Esophagus muscularis mucosa (tissue), 4 donors: Measurements from ENCODE around the gene HCK. TPM values are rescaled to one million over a fixed set of nuclear protein-coding genes. Genes with fewer than 3 reads are reported as not detected.

ENCODE experiments used
- DNase-seq: peaks from one replicate; pipeline ENCODE4 v3.0.0-alpha.2; 2017; ENCODE audit errors: extremely low spot score
- H3K27ac ChIP-seq, 4 donors: fragments of 200-600 bp; sonication (generic); replicated peaks in 1 of 4; 1 replicate in 3 of 4; 2 replicates in 1 of 4; pipeline ENCODE4 v1.5.1; 2016 to 2019; ENCODE audit warnings: mild to moderate bottlenecking in 1 of 4
- H3K27me3 ChIP-seq, 4 donors: fragments of 200-600 bp; sonication (generic); one replicate each; pipeline versions ENCODE4 v1.5.1 to v1.6.0; 2016 to 2019
- H3K36me3 ChIP-seq, 4 donors: fragments of 200-600 bp; sonication (generic); one replicate each; pipeline ENCODE4 v1.5.1; 2016 to 2019
- H3K4me1 ChIP-seq, 4 donors: fragments of 200-600 bp; sonication (generic); one replicate each; pipeline ENCODE4 v1.5.1; 2016 to 2019
- H3K4me3 ChIP-seq, 4 donors: fragments of 200-600 bp; sonication (generic); 1 replicate in 2 of 4; 2 replicates in 2 of 4; pipeline ENCODE4 v1.5.1; 2016 to 2019; ENCODE audit warnings: mild to moderate bottlenecking in 4 of 4, moderate library complexity in 1 of 4
- H3K9me3 ChIP-seq, 4 donors: fragments of 200-600 bp; sonication (generic); 1 replicate in 3 of 4; 2 replicates in 1 of 4; pipeline ENCODE4 v1.5.1; 2016 to 2019
- CTCF ChIP-seq, 3 experiments: fragments of 200-600 bp in 2 of 3; fragments of 450-650 bp in 1 of 3; sonication (generic) in 2 of 3; IDR thresholded peaks; one replicate each; pipeline ENCODE4 v1.5.1; 2017 to 2019; ENCODE audit warnings: antibody characterized with exemption in 3 of 3, mild to moderate bottlenecking in 2 of 3, moderate library complexity in 1 of 3
- EP300 ChIP-seq: sonication (generic); formaldehyde crosslinking; IDR thresholded peaks from one replicate; pipeline ENCODE4 v1.6.1; 2017; ENCODE audit warnings: antibody characterized with exemption
- POLR2A ChIP-seq: fragments of 450-650 bp; IDR thresholded peaks from one replicate; pipeline ENCODE4 v1.6.1; 2017; ENCODE audit warnings: antibody characterized with exemption, moderate library complexity, mild to moderate bottlenecking, low read depth
- POLR2AphosphoS5 ChIP-seq, 2 donors: sonication (generic); formaldehyde crosslinking; IDR thresholded peaks; one replicate each; pipeline ENCODE4 v1.6.1; 2017; ENCODE audit warnings: antibody characterized with exemption in 2 of 2
- WGBS: methylation state at CpG from one replicate; pipeline ENCODE4 v1.1.5; 2018; 5-methylcytosine and 5-hydroxymethylcytosine counted together
- intact Hi-C: fragments of 100-400 bp; cut with DNase I; formaldehyde crosslinking; loops from one replicate; pipeline ENCODE4 v1.15.1; 2023
- total RNA-seq, 4 donors: library from RNA; depleted of rRNA; stranded (reverse); fragments of >200 nt; gene quantifications; one replicate each; pipeline versions ENCODE4 v1.1.0 to v1.2.1, GENCODE V29; 2016

The HCK gene
- total RNA-seq, 4 donors from 2014 or later = 7.8 to 36.6 (median 11.4) TPM

GRCh38 chr20:32142088-32142487, 90.0 kb downstream of the HCK start:
- TF ChIP-seq POLR2AphosphoS5 (IDR thresholded peaks at IDR 0.05) (no peak), EP300 (no peak), POLR2A (no peak)
- intact Hi-C loops = no loop called here
- peaks cover 77 to 99% (median 97%) of the 10 kb centered on the region in 4 donors for H3K36me3 ChIP-seq
- H3K27ac ChIP-seq = no peak overlapping the region
- H3K27me3 ChIP-seq = no peaks in the 10 kb centered on the region
- 91% methylated on average over 5 of the region's 5 CpGs for WGBS
- no peak overlapping the region for H3K4me3 ChIP-seq
- DNase-seq = no peak
- H3K4me1 ChIP-seq = no peaks in the 10 kb centered on the region
- H3K9me3 ChIP-seq = no peaks in the 10 kb centered on the region

GRCh38 chr20:32142991-32143390, 90.9 kb downstream of the HCK start:
- intact Hi-C loops = no loop called here
- peaks cover 81 to 99% (median 96%) of the 10 kb centered on the region in 4 donors for H3K36me3 ChIP-seq
- H3K27me3 ChIP-seq = no peaks in the 10 kb centered on the region
- no peaks in the 10 kb centered on the region for H3K9me3 ChIP-seq
- no peak for DNase-seq
- WGBS = 97% methylated on average over 6 of the region's 15 CpGs
- no peak for TF ChIP-seq POLR2A
- no peak for TF ChIP-seq POLR2AphosphoS5 (IDR thresholded peaks at IDR 0.05)
- no peak for TF ChIP-seq EP300
- no peak for TF ChIP-seq CTCF (IDR thresholded peaks at IDR 0.05)
- no peak overlapping the region for H3K4me3 ChIP-seq
- no peak overlapping the region for H3K27ac ChIP-seq
- H3K4me1 ChIP-seq = no peaks in the 10 kb centered on the region

GRCh38 chr20:32144898-32145662, 93.0 kb downstream of the HCK start:
- DNase-seq = no peak
- no peak overlapping the region for H3K4me3 ChIP-seq
- TF ChIP-seq POLR2A (no peak), POLR2AphosphoS5 (IDR thresholded peaks at IDR 0.05) (no peak), CTCF (IDR thresholded peaks at IDR 0.05) (no peak), EP300 (no peak)
- H3K27me3 ChIP-seq = no peaks in the 10 kb centered on the region
- no peaks in the 10 kb centered on the region for H3K4me1 ChIP-seq
- H3K36me3 ChIP-seq = peaks cover 89 to 96% (median 92%) of the 10 kb centered on the region in 4 donors
- intact Hi-C loops = no loop called here
- 95% methylated on average over 8 of the region's 8 CpGs for WGBS
- no peaks in the 10 kb centered on the region for H3K9me3 ChIP-seq
- H3K27ac ChIP-seq = no peak overlapping the region

- Histone ChIP-seq H3K9me3 (no peaks in the 10 kb centered on the region), H3K36me3 (peaks cover 89 to 99% (median 92%) of the 10 kb centered on the region in 4 donors), H3K27me3 (no peaks in the 10 kb centered on the region), H3K4me1 (peaks cover 2 to 4% (median 2%) of the 10 kb centered on the region in 4 donors), H3K27ac (no peak overlapping the region), H3K4me3 (no peak overlapping the region)
- 63% methylated on average over 1 of the region's 8 CpGs for WGBS
- no peak for TF ChIP-seq POLR2AphosphoS5 (IDR thresholded peaks at IDR 0.05)
- no peak for TF ChIP-seq POLR2A
- no peak for TF ChIP-seq CTCF (IDR thresholded peaks at IDR 0.05)
- TF ChIP-seq EP300 = no peak
- no peak for DNase-seq
- intact Hi-C loops = no loop called here
Observed at GRCh38 chr20:32149566-32150170, 97.6 kb downstream of the HCK start.

- Histone ChIP-seq H3K27me3 (no peaks in the 10 kb centered on the region), H3K27ac (no peak overlapping the region), H3K4me3 (no peak overlapping the region), H3K9me3 (no peaks in the 10 kb centered on the region), H3K4me1 (peaks cover 9 to 11% (median 9%) of the 10 kb centered on the region in 4 donors), H3K36me3 (peaks cover 82 to 99% (median 89%) of the 10 kb centered on the region in 4 donors)
- DNase-seq = no peak
- intact Hi-C loops = no loop called here
- WGBS = 94% methylated on average over 10 of the region's 10 CpGs
- TF ChIP-seq POLR2A = no peak
- no peak for TF ChIP-seq EP300
- no peak for TF ChIP-seq CTCF (IDR thresholded peaks at IDR 0.05)
- TF ChIP-seq POLR2AphosphoS5 (IDR thresholded peaks at IDR 0.05) = no peak
Observed at GRCh38 chr20:32150291-32150848, 98.3 kb downstream of the HCK start.
